Measurements from ENCODE around the gene EMC6. TPM values are rescaled to one million over a fixed set of nuclear protein-coding genes. Genes with fewer than 3 reads are reported as not detected.

Gene EMC6
- total and polyA plus RNA-seq, 8 donors, result 15.9 to 37.6 (median 23.0) TPM

DNA sequence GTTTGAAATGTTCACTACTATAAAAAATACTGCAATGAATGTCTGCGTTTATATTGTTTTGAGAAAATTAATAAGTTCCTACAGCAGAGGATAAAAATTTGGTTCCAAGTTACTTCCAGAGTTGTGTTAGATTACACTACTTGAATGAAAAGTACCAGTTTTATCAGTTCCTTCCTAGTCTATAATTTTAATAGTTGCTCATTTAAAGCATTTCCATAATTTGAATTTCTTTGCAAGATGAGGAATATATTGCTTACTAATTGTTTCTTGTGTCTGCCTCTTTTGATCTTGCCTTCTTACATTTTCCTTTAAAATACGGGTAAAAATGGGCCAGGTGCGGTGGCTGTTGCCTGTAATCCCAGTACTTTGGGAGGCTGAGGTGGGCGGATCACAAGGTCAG is 4.0 kb downstream of the EMC6 start:
- ATAC-seq, result no peak
- TF ChIP-seq, protein P1, sequence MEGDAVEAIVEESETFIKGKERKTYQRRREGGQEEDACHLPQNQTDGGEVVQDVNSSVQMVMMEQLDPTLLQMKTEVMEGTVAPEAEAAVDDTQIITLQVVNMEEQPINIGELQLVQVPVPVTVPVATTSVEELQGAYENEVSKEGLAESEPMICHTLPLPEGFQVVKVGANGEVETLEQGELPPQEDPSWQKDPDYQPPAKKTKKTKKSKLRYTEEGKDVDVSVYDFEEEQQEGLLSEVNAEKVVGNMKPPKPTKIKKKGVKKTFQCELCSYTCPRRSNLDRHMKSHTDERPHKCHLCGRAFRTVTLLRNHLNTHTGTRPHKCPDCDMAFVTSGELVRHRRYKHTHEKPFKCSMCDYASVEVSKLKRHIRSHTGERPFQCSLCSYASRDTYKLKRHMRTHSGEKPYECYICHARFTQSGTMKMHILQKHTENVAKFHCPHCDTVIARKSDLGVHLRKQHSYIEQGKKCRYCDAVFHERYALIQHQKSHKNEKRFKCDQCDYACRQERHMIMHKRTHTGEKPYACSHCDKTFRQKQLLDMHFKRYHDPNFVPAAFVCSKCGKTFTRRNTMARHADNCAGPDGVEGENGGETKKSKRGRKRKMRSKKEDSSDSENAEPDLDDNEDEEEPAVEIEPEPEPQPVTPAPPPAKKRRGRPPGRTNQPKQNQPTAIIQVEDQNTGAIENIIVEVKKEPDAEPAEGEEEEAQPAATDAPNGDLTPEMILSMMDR (IDR thresholded peaks at IDR 0.05), result no peak
- intact Hi-C loops (cut with DNase I), result no loop called here

DNA sequence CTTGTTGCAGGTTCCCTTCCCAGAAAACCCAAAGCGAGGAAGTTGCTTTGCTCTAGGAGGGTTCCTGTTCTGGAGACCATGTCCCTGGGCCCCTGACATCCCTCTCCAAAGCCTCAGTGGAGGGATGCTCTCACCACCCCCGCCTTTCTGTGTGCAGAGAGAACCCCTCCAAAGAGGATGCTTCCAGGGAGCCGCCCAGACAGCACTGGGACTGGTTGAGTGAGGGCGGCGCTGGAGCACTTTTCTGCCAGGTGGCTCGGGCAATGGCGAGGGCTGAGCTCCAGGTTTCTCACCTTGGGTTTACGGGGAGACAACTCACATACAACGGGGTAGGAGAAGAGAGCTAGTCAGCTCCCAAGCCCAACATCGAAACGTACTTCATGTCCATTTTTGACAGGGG is 7.3 kb downstream of the EMC6 start:
- H3K27ac ChIP-seq, result no peak overlapping the region
- TF ChIP-seq, protein P1 (IDR thresholded peaks at IDR 0.05), result no peak
- H3K27me3 ChIP-seq, result peaks cover 0 to 27% of the 10 kb centered on the region in 2 donors
- DNase-seq, result no peak
- H3K4me3 ChIP-seq, result no peak overlapping the region
- intact Hi-C loops (cut with DNase I), result no loop called here
- no peak for ATAC-seq
- no peaks in the 10 kb centered on the region for H3K9me3 ChIP-seq
- H3K36me3 ChIP-seq, result no peaks in the 10 kb centered on the region
- no peaks in the 10 kb centered on the region for H3K4me1 ChIP-seq

More for the DNA sequence above, 4.0 kb downstream of the EMC6 start:
- Histone ChIP-seq H3K4me3 (no peak overlapping the region), H3K36me3 (no peaks in the 10 kb centered on the region), H3K27me3 (peaks cover 0 to 7% of the 10 kb centered on the region in 2 donors), H3K27ac (no peak overlapping the region), H3K4me1 (peaks cover 14 to 20% of the 10 kb centered on the region in 2 donors), H3K9me3 (no peaks in the 10 kb centered on the region)
- DNase-seq, result no peak

GRCh38 chr17:3678095-3678820 is 9.6 kb downstream of the EMC6 start:
- no peak for DNase-seq
- TF ChIP-seq, protein P1 (IDR thresholded peaks at IDR 0.05), result no peak
- ATAC-seq, result peak; percentile 15
- Histone ChIP-seq H3K36me3 (no peaks in the 10 kb centered on the region), H3K27ac (no peak overlapping the region), H3K27me3 (peaks cover 0 to 50% of the 10 kb centered on the region in 2 donors), H3K4me3 (no peak overlapping the region), H3K9me3 (no peaks in the 10 kb centered on the region), H3K4me1 (peaks cover 0 to 6% of the 10 kb centered on the region in 2 donors)
- intact Hi-C loops (cut with DNase I), result no loop called here

DNA sequence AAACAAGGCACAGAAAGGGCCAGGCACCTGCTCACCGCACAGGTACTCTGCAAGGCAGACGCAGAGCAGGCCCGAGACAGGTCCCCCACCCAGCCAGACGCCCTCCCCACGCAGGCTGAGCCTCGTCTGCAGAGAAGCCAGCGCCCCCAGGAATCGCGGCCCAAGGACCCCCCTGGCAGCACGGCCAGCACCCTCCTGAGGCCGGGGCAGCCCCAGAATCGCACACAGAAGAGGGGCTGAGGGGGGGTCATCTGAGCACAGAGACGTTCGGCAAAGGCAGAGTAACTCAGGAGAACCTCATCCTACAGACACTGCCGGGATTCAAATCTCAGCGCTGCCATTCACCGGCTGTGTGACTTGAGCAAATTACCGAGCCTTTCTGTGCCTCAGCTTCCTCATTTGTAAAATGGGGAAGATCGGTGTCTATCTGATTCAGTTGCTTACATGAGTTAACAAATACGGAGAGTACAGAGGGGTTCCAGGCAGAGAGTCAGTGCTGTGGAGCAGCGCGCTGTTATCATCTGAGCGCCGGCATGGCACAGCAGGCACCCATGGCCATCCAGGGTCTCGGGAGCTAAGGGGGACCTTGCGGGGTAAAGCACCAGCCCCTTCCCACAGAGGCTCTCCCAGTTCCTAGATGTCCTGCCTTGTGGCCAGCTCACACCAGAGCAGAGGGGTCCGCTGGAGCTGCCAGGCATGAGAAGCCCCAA is 10.4 kb downstream of the EMC6 start:
- H3K4me1 ChIP-seq, result peaks cover 0 to 6% of the 10 kb centered on the region in 2 donors
- peaks cover 0 to 58% of the 10 kb centered on the region in 2 donors for H3K27me3 ChIP-seq
- intact Hi-C loops (cut with DNase I), result no loop called here
- H3K4me3 ChIP-seq, result no peak overlapping the region
- no peaks in the 10 kb centered on the region for H3K9me3 ChIP-seq
- ATAC-seq, result no peak
- DNase-seq, result no peak
- no peak overlapping the region for H3K27ac ChIP-seq
- TF ChIP-seq, protein P1 (IDR thresholded peaks at IDR 0.05), result no peak
- H3K36me3 ChIP-seq, result no peaks in the 10 kb centered on the region

GRCh38 chr17:3679531-3680126 is 11.0 kb downstream of the EMC6 start:
- Histone ChIP-seq H3K36me3 (no peaks in the 10 kb centered on the region), H3K27me3 (peaks cover 0 to 64% of the 10 kb centered on the region in 2 donors), H3K4me3 (no peak overlapping the region), H3K4me1 (peaks cover 0 to 6% of the 10 kb centered on the region in 2 donors), H3K9me3 (no peaks in the 10 kb centered on the region), H3K27ac (no peak overlapping the region)
- TF ChIP-seq, protein P1 (IDR thresholded peaks at IDR 0.05), result no peak
- DNase-seq (no peak), ATAC-seq (no peak)
- intact Hi-C loops (cut with DNase I), result no loop called here

All from left lung (tissue), 10 donors.